Fibroblast of lung (primary cell): Measurements from ENCODE around the gene PKD1L1.

Experiments used
- EZH2 ChIP-seq: IDR thresholded peaks from 2 replicates; pipeline ENCODE4 v1.5.1; 2012; ENCODE audit warnings: low read length, control low read depth, mild to moderate bottlenecking; ENCODE audit errors: missing control alignments
- TF ChIP-seq, protein P1 (sequence below), 2 donors: IDR thresholded peaks in 1 of 2; conservative IDR thresholded peaks in 1 of 2; 1 replicate in 1 of 2; 2 replicates in 1 of 2; pipeline ENCODE4 v1.5.1; 2011 to 2012; ENCODE audit warnings: low read length in 2 of 2, control low read depth in 1 of 2, inconsistent platforms in 1 of 2, low read depth in 1 of 2, mild to moderate bottlenecking in 1 of 2

- TF ChIP-seq, protein P1, sequence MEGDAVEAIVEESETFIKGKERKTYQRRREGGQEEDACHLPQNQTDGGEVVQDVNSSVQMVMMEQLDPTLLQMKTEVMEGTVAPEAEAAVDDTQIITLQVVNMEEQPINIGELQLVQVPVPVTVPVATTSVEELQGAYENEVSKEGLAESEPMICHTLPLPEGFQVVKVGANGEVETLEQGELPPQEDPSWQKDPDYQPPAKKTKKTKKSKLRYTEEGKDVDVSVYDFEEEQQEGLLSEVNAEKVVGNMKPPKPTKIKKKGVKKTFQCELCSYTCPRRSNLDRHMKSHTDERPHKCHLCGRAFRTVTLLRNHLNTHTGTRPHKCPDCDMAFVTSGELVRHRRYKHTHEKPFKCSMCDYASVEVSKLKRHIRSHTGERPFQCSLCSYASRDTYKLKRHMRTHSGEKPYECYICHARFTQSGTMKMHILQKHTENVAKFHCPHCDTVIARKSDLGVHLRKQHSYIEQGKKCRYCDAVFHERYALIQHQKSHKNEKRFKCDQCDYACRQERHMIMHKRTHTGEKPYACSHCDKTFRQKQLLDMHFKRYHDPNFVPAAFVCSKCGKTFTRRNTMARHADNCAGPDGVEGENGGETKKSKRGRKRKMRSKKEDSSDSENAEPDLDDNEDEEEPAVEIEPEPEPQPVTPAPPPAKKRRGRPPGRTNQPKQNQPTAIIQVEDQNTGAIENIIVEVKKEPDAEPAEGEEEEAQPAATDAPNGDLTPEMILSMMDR (conservative IDR thresholded peaks at IDR 0.05 in 1 of 2, IDR thresholded peaks at IDR 0.05 in 1 of 2; ENCODE audit: low read depth in 1 of 2, low read length in 2 of 2), result no peak
- no peak for TF ChIP-seq EZH2
Measured at GRCh38 chr7:47905076-47905920, 43.0 kb downstream of the PKD1L1 start.
